Right lobe of liver (tissue), 6 donors: ENCODE measurements around the gene CLCF1. TPM values are rescaled to one million over a fixed set of nuclear protein-coding genes. Genes with fewer than 3 reads are reported as not detected.
"Not testable (repeated sequence)": the region's sequence is repeated elsewhere in the genome, so short reads cannot be mapped to it uniquely, and the experiment has no call there.

ENCODE experiments used
- ATAC-seq, 4 donors: fragments of 200-7000 bp; cut with Tn5 transposase; one replicate each; pipeline ENCODE4 v1.9.1; 2020; ENCODE audit warnings: mild to moderate bottlenecking in 4 of 4, moderate library complexity in 4 of 4
- DNase-seq, 3 donors: peaks; one replicate each; pipeline ENCODE4 v3.0.0-alpha.2; 2020
- H3K27ac ChIP-seq, 3 donors: fragments of 200-600 bp; one replicate each; pipeline ENCODE4 v1.8.0; 2022
- H3K27me3 ChIP-seq, 2 donors: fragments of 200-600 bp; one replicate each; pipeline ENCODE4 v1.8.0; 2022
- H3K36me3 ChIP-seq, 4 donors: fragments of 200-600 bp; sonication (generic) in 1 of 4; one replicate each; pipeline versions ENCODE4 v1.5.1 to v1.8.0; 2017 to 2022; ENCODE audit warnings: control low read depth in 1 of 4
- H3K4me1 ChIP-seq, 4 donors: fragments of 200-600 bp; sonication (generic) in 1 of 4; one replicate each; pipeline versions ENCODE4 v1.5.1 to v1.8.0; 2017 to 2022; ENCODE audit warnings: control low read depth in 1 of 4
- H3K4me3 ChIP-seq, 3 donors: fragments of 200-600 bp; one replicate each; pipeline ENCODE4 v1.8.0; 2022
- H3K9me3 ChIP-seq, 4 donors: fragments of 200-600 bp; sonication (generic) in 1 of 4; one replicate each; pipeline versions ENCODE4 v1.5.1 to v1.8.0; 2017 to 2022; ENCODE audit warnings: control low read depth in 1 of 4
- POLR2A ChIP-seq: fragments of 450-650 bp; IDR thresholded peaks from one replicate; pipeline ENCODE4 v1.6.1; 2017; ENCODE audit warnings: antibody characterized with exemption, mild to moderate bottlenecking
- WGBS: methylation state at CpG from one replicate; pipeline ENCODE4 v1.1.6; 2018; ENCODE audit warnings: low coverage, low lambda C conversion rate; ENCODE audit not compliant: insufficient coverage; ENCODE audit errors: missing lambda C conversion rate; 5-methylcytosine and 5-hydroxymethylcytosine counted together
- intact Hi-C, 2 donors: fragments of 100-400 bp; cut with DNase I; formaldehyde crosslinking; loops; one replicate each; pipeline versions ENCODE4 v1.11.2 to v1.14.1; 2022
- total RNA-seq, 6 experiments: library from RNA; depleted of rRNA in 2 of 6; stranded (reverse); fragments of >200 nt in 2 of 6; fragmentation: NEBNext Ultra II Directional in 3 of 6; extraction: Animal tissue kit (Norgen Biotek cat#: 25700) in 3 of 6; gene quantifications; one replicate each; pipeline versions ENCODE4 v1.1.0 to v1.2.4, GENCODE V29; 2016 to 2023
- TF ChIP-seq, protein P1 (sequence below), 4 donors: fragments of 200-600 bp in 3 of 4; fragments of 450-650 bp in 1 of 4; IDR thresholded peaks; one replicate each; pipeline versions ENCODE4 v1.5.1 to v1.8.0; 2016 to 2022; ENCODE audit warnings: antibody characterized with exemption in 4 of 4, mild to moderate bottlenecking in 2 of 4
- donor health status: DM: no; HTN: yes; CAD: no.
- donor health status: DM: no; HTN: no; CAD: no.
- donor health status: DM: no; HTN: no; CAD: no.
- donor health status: DM: no; HTN: yes; CAD: no.
- donor health status: DM: no; HTN: yes; CAD: no.

The CLCF1 gene
- total RNA-seq, 6 experiments from 2014 or later: 0.44 to 3.8 (median 1.3) TPM

DNA sequence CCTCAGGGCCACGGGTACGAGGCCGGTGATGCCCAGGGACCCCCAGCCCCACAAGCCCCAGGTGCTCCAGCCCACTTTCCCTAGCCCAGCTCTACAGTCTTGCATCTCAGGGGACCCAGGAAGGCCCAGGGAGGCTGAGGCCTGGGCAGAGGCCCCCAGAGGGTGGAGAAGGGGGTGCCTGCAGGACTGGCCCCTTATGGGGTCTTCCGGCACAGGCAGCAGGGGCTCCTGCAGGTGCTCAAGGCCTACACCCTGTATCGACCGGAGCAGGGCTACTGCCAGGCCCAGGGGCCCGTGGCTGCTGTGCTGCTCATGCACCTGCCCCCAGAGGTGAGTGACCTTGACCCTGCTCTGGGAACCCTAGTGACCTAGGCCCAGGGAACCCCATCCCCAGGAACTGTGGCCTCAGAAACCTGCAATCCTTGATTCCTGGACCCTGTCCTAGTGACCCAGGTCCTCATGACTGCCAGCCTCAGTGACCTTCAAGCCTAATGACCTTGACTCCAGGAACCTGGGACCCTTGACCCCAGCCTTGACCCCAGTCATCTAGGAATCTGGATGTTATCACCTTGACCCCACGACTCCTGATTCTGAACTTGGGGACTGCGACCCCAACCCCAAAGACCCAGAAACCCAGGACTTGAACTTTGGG, 32.4 kb upstream of the CLCF1 start:
- Histone ChIP-seq H3K9me3 (no peaks in the 10 kb centered on the region), H3K36me3 (no peaks in the 10 kb centered on the region), H3K27ac (no peak overlapping the region), H3K4me3 (no peak overlapping the region), H3K4me1 (peaks cover 0 to 13% (median under 1%) of the 10 kb centered on the region in 4 donors), H3K27me3 (no peaks in the 10 kb centered on the region)
- no peak for ATAC-seq
- peak in 1 of 3 donors; percentile 44 for DNase-seq
- intact Hi-C loops: no loop called here
- WGBS: no CpG with 5 or more reads among the region's 9 CpGs
- no peak for TF ChIP-seq POLR2A
- TF ChIP-seq, protein P1, sequence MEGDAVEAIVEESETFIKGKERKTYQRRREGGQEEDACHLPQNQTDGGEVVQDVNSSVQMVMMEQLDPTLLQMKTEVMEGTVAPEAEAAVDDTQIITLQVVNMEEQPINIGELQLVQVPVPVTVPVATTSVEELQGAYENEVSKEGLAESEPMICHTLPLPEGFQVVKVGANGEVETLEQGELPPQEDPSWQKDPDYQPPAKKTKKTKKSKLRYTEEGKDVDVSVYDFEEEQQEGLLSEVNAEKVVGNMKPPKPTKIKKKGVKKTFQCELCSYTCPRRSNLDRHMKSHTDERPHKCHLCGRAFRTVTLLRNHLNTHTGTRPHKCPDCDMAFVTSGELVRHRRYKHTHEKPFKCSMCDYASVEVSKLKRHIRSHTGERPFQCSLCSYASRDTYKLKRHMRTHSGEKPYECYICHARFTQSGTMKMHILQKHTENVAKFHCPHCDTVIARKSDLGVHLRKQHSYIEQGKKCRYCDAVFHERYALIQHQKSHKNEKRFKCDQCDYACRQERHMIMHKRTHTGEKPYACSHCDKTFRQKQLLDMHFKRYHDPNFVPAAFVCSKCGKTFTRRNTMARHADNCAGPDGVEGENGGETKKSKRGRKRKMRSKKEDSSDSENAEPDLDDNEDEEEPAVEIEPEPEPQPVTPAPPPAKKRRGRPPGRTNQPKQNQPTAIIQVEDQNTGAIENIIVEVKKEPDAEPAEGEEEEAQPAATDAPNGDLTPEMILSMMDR (IDR thresholded peaks at IDR 0.05): no peak

DNA sequence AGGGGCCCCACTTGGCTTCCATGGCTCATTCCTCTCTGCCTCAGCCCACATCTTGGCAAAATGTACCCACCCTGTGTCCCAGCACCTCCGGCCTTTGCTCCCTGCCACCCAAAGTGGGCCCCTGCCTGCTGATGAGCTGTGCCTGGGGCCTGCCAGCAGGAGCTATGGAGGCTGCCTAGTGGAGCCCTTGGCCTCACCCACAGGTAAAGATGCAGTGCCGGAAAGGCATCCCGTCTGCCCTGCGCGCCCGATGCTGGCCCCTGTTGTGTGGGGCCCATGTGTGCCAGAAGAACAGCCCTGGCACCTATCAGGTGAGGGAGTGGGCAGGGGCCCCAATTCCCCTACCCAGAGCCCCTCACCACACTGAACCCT, 31.8 kb upstream of the CLCF1 start:
- Histone ChIP-seq H3K27ac (no peak overlapping the region), H3K27me3 (no peaks in the 10 kb centered on the region), H3K9me3 (no peaks in the 10 kb centered on the region), H3K4me3 (no peak overlapping the region), H3K36me3 (peaks cover 0 to 1% (median 0%) of the 10 kb centered on the region in 4 donors), H3K4me1 (peaks cover 0 to 20% (median 4%) of the 10 kb centered on the region in 4 donors)
- no peak for TF ChIP-seq POLR2A
- TF ChIP-seq, protein P1 (IDR thresholded peaks at IDR 0.05): no peak
- DNase-seq (peak in 1 of 3 donors; percentile 47), ATAC-seq (no peak)
- no CpG with 5 or more reads among the region's 6 CpGs for WGBS
- intact Hi-C loops: no loop called here

DNA sequence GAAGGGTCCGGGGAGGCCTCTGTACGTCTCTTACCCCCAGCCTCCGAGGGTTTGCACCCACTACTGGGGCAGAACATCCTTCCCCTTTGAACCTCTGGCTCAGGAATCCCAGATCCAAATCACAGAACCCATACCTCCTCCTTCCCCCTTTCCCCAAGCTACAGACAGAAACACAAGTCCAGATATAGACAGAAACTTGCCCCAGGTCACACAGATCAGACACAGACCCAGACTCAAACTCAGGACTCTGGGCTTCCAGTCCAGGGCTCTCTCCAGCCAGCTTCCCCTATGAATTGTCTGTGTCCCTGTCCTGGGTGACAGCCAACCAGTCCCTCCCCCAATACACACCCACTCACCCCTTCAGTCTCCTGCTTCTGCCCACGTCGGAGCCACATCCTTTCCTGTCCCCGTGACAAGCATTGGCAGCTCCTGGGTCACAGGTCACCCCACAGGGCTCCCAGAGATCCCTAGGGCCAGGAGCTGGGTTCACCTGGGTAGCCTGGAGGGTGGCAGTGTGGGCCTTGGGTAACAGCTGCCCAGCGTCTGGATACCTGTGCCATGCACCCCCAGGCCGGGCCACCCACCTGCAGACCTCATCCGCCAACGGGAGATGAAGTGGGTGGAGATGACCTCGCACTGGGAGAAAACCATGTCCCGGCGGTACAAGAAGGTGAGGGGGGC, 31.3 kb upstream of the CLCF1 start:
- WGBS: 25% methylated on average over 8 of the region's 13 CpGs
- peak overlapping the region in 1 of 3 donors; percentile 38 for H3K27ac ChIP-seq
- intact Hi-C loops: no loop called here
- no peaks in the 10 kb centered on the region for H3K27me3 ChIP-seq
- no peak for ATAC-seq
- peaks cover 0 to 7% (median 0%) of the 10 kb centered on the region in 4 donors for H3K36me3 ChIP-seq
- no peaks in the 10 kb centered on the region for H3K9me3 ChIP-seq
- peak overlapping the region in 1 of 3 donors; percentile 44 for H3K4me3 ChIP-seq
- TF ChIP-seq POLR2A: no peak
- TF ChIP-seq, protein P1 (IDR thresholded peaks at IDR 0.05): no peak
- peaks cover 0 to 24% (median 5%) of the 10 kb centered on the region in 4 donors for H3K4me1 ChIP-seq
- peak in 1 of 3 donors; percentile 46 for DNase-seq

DNA sequence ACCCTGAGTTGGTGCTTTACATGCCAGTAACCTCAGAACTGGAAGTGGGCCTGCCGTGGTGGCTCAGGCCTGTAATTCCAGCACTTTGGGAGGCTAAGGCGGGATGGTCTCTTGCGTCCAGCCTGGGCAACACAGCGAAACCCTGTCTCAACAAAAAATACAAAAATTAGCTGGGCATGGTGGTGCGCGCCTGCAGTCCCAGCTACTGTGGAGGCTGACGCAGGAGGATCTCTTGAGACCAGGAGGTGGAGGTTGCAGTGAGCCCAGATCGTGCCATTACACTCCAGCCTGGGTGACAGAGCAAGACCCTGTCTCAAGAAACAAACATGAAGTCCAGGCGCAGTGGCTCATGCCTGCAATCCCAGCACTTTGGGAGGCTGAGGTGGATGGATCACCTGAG, 29.7 kb upstream of the CLCF1 start:
- H3K27me3 ChIP-seq, H3K27ac ChIP-seq, H3K4me3 ChIP-seq, intact Hi-C loops, ATAC-seq, DNase-seq, H3K9me3 ChIP-seq: not testable (repeated sequence)
- Histone ChIP-seq H3K36me3 (peaks cover 0 to 22% (median 9%) of the 10 kb centered on the region in 4 donors), H3K4me1 (peaks cover 0 to 24% (median 5%) of the 10 kb centered on the region in 4 donors)
- 85% methylated on average over 6 of the region's 9 CpGs for WGBS

DNA sequence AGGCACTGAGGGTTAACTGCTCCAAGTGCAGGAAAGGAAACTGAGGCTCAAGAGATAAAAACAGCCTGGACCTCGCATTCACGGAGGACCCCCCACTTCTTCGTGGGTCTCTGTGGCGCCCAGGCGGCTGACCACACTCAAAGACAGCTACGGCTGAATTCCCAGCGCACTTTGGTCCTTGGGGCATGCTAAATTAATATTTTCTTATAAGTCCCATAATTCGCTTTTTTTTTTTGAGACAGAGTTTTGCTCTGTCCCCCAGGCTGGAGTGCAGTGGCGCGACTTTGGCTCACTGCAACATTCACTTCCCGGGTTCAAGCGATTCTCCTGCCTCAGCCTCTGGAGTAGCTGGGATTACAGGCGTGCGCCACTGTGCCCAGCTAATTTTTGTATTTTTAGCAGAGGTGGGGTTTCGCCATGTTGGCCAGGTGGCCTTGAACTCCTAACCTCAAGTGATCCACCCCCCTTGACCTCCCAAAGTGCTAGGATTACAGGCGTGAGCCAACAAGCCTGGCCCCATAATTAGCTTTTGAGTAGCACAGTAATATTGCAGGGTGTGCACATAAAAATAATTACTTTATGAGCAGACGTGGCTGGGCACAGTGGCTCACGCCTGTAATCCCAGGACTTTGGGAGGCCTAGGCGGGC, 28.9 kb upstream of the CLCF1 start:
- WGBS: 58% methylated on average over 15 of the region's 19 CpGs
- peak overlapping the region in 2 of 3 donors; percentile 26 to 98 for H3K4me3 ChIP-seq
- H3K27me3 ChIP-seq, intact Hi-C loops, DNase-seq, H3K9me3 ChIP-seq, ATAC-seq: not testable (repeated sequence)
- H3K27ac ChIP-seq: peak overlapping the region in 2 of 3 donors; percentile 73 to 88
- H3K36me3 ChIP-seq: peaks cover 3 to 30% (median 14%) of the 10 kb centered on the region in 4 donors
- peaks cover 0 to 24% (median 5%) of the 10 kb centered on the region in 4 donors for H3K4me1 ChIP-seq
